ENCODE results near the gene TUBG2.
A peak's percentile ranks its signal among the peaks of the same experiment; 100 is the strongest.
"Not testable (repeated sequence)": the region's sequence is repeated elsewhere in the genome, so short reads cannot be mapped to it uniquely, and the experiment has no call there.

TUBG2 gene

GRCh38 chr17:42657824-42658588 lies 1.1 kb upstream of the TUBG2 start:
- peak; percentile 33 for DNase-seq

- not testable (repeated sequence) for DNase-seq
Measured at GRCh38 chr17:42659932-42660274, 819 bp downstream of the TUBG2 start.

- DNase-seq, result no peak
Measured at GRCh38 chr17:42660692-42661345, 1.7 kb downstream of the TUBG2 start.

- no peak for DNase-seq
Measured at GRCh38 chr17:42665581-42666001, 6.5 kb downstream of the TUBG2 start.

- DNase-seq, result not testable (repeated sequence)
Measured at GRCh38 chr17:42666126-42666525, 7.0 kb downstream of the TUBG2 start.

GRCh38 chr17:42667088-42667951 lies 8.2 kb downstream of the TUBG2 start:
- DNase-seq, result peak; percentile 91

GRCh38 chr17:42669705-42669976 lies 10.6 kb downstream of the TUBG2 start:
- no peak for DNase-seq

GRCh38 chr17:42669977-42670788 lies 11.1 kb downstream of the TUBG2 start:
- DNase-seq, result no peak

- no peak for DNase-seq
Measured at GRCh38 chr17:42670789-42671657, 11.9 kb downstream of the TUBG2 start.

- DNase-seq, result no peak
Measured at GRCh38 chr17:42672038-42672437, 13.0 kb downstream of the TUBG2 start.

- no peak for DNase-seq
Measured at GRCh38 chr17:42673266-42673884, 14.3 kb downstream of the TUBG2 start.

- peak; percentile 33 for DNase-seq
Measured at GRCh38 chr17:42673885-42674754, 15.0 kb downstream of the TUBG2 start.

GRCh38 chr17:42674755-42675347 lies 15.8 kb downstream of the TUBG2 start:
- peak; percentile 67 for DNase-seq

- peak; percentile 64 for DNase-seq
Measured at GRCh38 chr17:42675348-42675964, 16.4 kb downstream of the TUBG2 start.

GRCh38 chr17:42675965-42676423 lies 16.9 kb downstream of the TUBG2 start:
- peak; percentile 86 for DNase-seq

GRCh38 chr17:42676424-42677011 lies 17.4 kb downstream of the TUBG2 start, which contains the start of gene PLEKHH3:
Gene PLEKHH3, minus strand, starts transcription at chr17:42676994. Its CDS starts 431 bp downstream, at chr17:42676563.
- no peak for DNase-seq

- DNase-seq, result peak; percentile 100
Measured at GRCh38 chr17:42677012-42677857, 18.2 kb downstream of the TUBG2 start.

Measured in DMS53 (cell line).